GM21423 (cell line): ENCODE measurements around the gene GPR160.

Source experiments
- ATAC-seq: cut with Tn5 transposase; IDR thresholded peaks from one replicate; pipeline ENCODE4 v1.9.1; 2021; ENCODE audit warnings: mild to moderate bottlenecking, moderate library complexity; ENCODE audit not compliant: unreplicated experiment

Gene GPR160

GRCh38 chr3:170063691-170064090 lies 25.9 kb downstream of the GPR160 start:
- no peak for ATAC-seq

- no peak for ATAC-seq
Measured at GRCh38 chr3:170064108-170064507, 26.3 kb downstream of the GPR160 start.

- ATAC-seq, result no peak
Measured at GRCh38 chr3:170075441-170076091, 37.8 kb downstream of the GPR160 start.

- no peak for ATAC-seq
Measured at GRCh38 chr3:170076715-170077238, 39.0 kb downstream of the GPR160 start.

- no peak for ATAC-seq
Measured at GRCh38 chr3:170077361-170077760, 39.6 kb downstream of the GPR160 start.

GRCh38 chr3:170078620-170079281 lies 41.0 kb downstream of the GPR160 start:
- ATAC-seq, result no peak

- ATAC-seq, result no peak
Measured at GRCh38 chr3:170079536-170080165, 41.9 kb downstream of the GPR160 start.

GRCh38 chr3:170080605-170081004 lies 42.8 kb downstream of the GPR160 start:
- ATAC-seq, result no peak

GRCh38 chr3:170081079-170081741 lies 43.4 kb downstream of the GPR160 start:
- no peak for ATAC-seq

- ATAC-seq, result no peak
Measured at GRCh38 chr3:170083343-170083742, 45.5 kb downstream of the GPR160 start.

- no peak for ATAC-seq
Measured at GRCh38 chr3:170085396-170085795, 47.6 kb downstream of the GPR160 start.

GRCh38 chr3:170089862-170090600 lies 52.2 kb downstream of the GPR160 start:
- ATAC-seq, result no peak

- no peak for ATAC-seq
Measured at GRCh38 chr3:170090601-170090981, 52.8 kb downstream of the GPR160 start.

GRCh38 chr3:170092907-170093306 lies 55.1 kb downstream of the GPR160 start:
- ATAC-seq, result no peak

GRCh38 chr3:170095771-170096170 lies 58.0 kb downstream of the GPR160 start:
- ATAC-seq, result no peak

GRCh38 chr3:170096342-170096741 lies 58.5 kb downstream of the GPR160 start:
- no peak for ATAC-seq

GRCh38 chr3:170098753-170099152 lies 61.0 kb downstream of the GPR160 start:
- ATAC-seq, result no peak

GRCh38 chr3:170100944-170101343 lies 63.1 kb downstream of the GPR160 start:
- ATAC-seq, result no peak

GRCh38 chr3:170102431-170102830 lies 64.6 kb downstream of the GPR160 start:
- ATAC-seq, result no peak

- ATAC-seq, result no peak
Measured at GRCh38 chr3:170107941-170108340, 70.1 kb downstream of the GPR160 start.

- no peak for ATAC-seq
Measured at GRCh38 chr3:170108955-170109354, 71.2 kb downstream of the GPR160 start.
